Glutamatergic neuron (in vitro differentiated cells): Measurements from ENCODE around the gene INPP4A. TPM values are rescaled to one million over a fixed set of nuclear protein-coding genes. Genes with fewer than 3 reads are reported as not detected.

Experiments
- DNase-seq: peaks from one replicate; pipeline ENCODE4 v3.0.0; 2022
- H3K27ac Mint-ChIP-seq: one replicate; pipeline ENCODE4 v1.8.0; 2020; ENCODE audit warnings: mild to moderate bottlenecking, mixed read lengths, inconsistent platforms; ENCODE audit not compliant: unreplicated experiment
- H3K27me3 Mint-ChIP-seq: one replicate; pipeline ENCODE4 v1.8.0; 2020; ENCODE audit warnings: mild to moderate bottlenecking, moderate library complexity, mixed read lengths, inconsistent platforms; ENCODE audit not compliant: unreplicated experiment
- H3K36me3 Mint-ChIP-seq: one replicate; pipeline ENCODE4 v1.8.0; 2020; ENCODE audit warnings: mild to moderate bottlenecking, mixed read lengths, inconsistent platforms; ENCODE audit not compliant: unreplicated experiment
- H3K4me1 Mint-ChIP-seq: one replicate; pipeline ENCODE4 v1.8.0; 2020; ENCODE audit warnings: mild to moderate bottlenecking, low read depth, mixed read lengths, inconsistent platforms; ENCODE audit not compliant: unreplicated experiment
- H3K4me3 Mint-ChIP-seq: one replicate; pipeline ENCODE4 v1.8.0; 2020; ENCODE audit warnings: mild to moderate bottlenecking, mixed read lengths, inconsistent platforms; ENCODE audit not compliant: unreplicated experiment
- H3K9me3 Mint-ChIP-seq: one replicate; pipeline ENCODE4 v1.8.0; 2020; ENCODE audit warnings: mild to moderate bottlenecking, moderate library complexity, mixed read lengths, inconsistent platforms; ENCODE audit not compliant: unreplicated experiment
- total RNA-seq: library from RNA; stranded (reverse); fragmentation: NEBNext Ultra II Directional; extraction: Animal tissue kit (Norgen Biotek cat#: 25700); gene quantifications from one replicate; pipeline ENCODE4 v1.2.1, GENCODE V29; 2021; ENCODE audit not compliant: unreplicated experiment
- TF ChIP-seq, protein P1 (sequence below): fragments of 200-600 bp; sonication (generic); IDR thresholded peaks from one replicate; pipeline ENCODE4 v1.5.0; 2021; ENCODE audit not compliant: partially characterized antibody, unreplicated experiment

Gene INPP4A
- total RNA-seq, 1 donor from 2014 or later, result 54.5 TPM

GRCh38 chr2:98540536-98540935, 95.9 kb downstream of the INPP4A start:
- Mint-ChIP-seq H3K9me3 (peaks cover 2% of the 10 kb centered on the region), H3K27ac (no peak overlapping the region), H3K4me3 (no peak overlapping the region), H3K36me3 (peaks cover 9% of the 10 kb centered on the region), H3K27me3 (peaks cover 8% of the 10 kb centered on the region), H3K4me1 (peaks cover 18% of the 10 kb centered on the region)
- DNase-seq, result no peak
- TF ChIP-seq, protein P1, sequence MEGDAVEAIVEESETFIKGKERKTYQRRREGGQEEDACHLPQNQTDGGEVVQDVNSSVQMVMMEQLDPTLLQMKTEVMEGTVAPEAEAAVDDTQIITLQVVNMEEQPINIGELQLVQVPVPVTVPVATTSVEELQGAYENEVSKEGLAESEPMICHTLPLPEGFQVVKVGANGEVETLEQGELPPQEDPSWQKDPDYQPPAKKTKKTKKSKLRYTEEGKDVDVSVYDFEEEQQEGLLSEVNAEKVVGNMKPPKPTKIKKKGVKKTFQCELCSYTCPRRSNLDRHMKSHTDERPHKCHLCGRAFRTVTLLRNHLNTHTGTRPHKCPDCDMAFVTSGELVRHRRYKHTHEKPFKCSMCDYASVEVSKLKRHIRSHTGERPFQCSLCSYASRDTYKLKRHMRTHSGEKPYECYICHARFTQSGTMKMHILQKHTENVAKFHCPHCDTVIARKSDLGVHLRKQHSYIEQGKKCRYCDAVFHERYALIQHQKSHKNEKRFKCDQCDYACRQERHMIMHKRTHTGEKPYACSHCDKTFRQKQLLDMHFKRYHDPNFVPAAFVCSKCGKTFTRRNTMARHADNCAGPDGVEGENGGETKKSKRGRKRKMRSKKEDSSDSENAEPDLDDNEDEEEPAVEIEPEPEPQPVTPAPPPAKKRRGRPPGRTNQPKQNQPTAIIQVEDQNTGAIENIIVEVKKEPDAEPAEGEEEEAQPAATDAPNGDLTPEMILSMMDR, result no peak

DNA sequence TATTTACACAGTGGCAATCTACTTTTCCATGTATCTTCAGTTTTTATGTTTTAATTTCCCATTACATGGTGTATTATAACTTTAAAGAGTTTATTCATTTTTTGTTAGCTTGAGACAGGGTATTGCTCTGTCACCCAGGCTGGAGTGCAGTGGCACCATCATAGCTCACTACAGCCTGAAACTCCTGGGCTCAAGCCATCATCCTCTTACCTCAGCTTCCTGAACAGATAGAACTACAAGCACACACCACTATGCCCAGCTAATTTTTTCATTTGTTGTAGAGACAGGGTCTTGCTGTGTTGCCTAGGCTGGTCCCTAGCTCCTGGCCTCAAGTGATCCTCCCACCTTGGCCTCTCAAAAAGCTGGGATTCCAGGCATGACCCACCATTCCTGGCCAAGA, 96.8 kb downstream of the INPP4A start:
- no peak for DNase-seq
- Mint-ChIP-seq H3K9me3 (peaks cover 2% of the 10 kb centered on the region), H3K27ac (no peak overlapping the region), H3K4me1 (peaks cover 11% of the 10 kb centered on the region), H3K4me3 (no peak overlapping the region), H3K36me3 (peaks cover 9% of the 10 kb centered on the region), H3K27me3 (peaks cover 11% of the 10 kb centered on the region)
- TF ChIP-seq, protein P1, result no peak

- H3K27ac Mint-ChIP-seq, result no peak overlapping the region
- no peak for DNase-seq
- no peak overlapping the region for H3K4me3 Mint-ChIP-seq
- H3K4me1 Mint-ChIP-seq, result peaks cover 9% of the 10 kb centered on the region
- TF ChIP-seq, protein P1, result no peak
- H3K36me3 Mint-ChIP-seq, result peaks cover 9% of the 10 kb centered on the region
- peaks cover 8% of the 10 kb centered on the region for H3K27me3 Mint-ChIP-seq
- H3K9me3 Mint-ChIP-seq, result peaks cover 2% of the 10 kb centered on the region
Measured at GRCh38 chr2:98541906-98542305, 97.2 kb downstream of the INPP4A start.

- Mint-ChIP-seq H3K4me1 (peaks cover 9% of the 10 kb centered on the region), H3K36me3 (peaks cover 9% of the 10 kb centered on the region)
Measured at GRCh38 chr2:98543214-98543613, 98.6 kb downstream of the INPP4A start.

DNA sequence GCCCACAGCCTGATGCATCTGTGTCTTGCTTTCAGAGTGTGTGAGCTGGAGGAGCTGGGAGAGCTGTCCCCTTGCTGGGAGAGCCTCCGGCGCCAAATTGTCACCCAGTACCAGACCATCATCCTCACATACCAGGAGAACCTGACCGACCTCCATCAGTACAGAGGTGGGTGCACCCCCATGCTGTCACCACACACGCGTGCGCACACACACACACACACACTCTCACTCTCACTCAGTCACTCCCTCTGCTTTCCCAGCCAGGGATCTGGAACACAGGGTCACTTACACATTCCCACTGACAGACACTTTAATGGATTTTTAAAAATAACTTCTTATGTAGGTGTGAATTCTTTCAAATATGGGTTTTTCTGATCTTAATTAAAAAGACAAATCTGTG, 99.2 kb downstream of the INPP4A start:
- H3K4me1 Mint-ChIP-seq, result peaks cover 9% of the 10 kb centered on the region
- peaks cover 9% of the 10 kb centered on the region for H3K36me3 Mint-ChIP-seq
- no peak for DNase-seq
- TF ChIP-seq, protein P1, result no peak
- H3K27ac Mint-ChIP-seq, result no peak overlapping the region
- H3K27me3 Mint-ChIP-seq, result peaks cover 4% of the 10 kb centered on the region
- H3K4me3 Mint-ChIP-seq, result no peak overlapping the region
- peaks cover 2% of the 10 kb centered on the region for H3K9me3 Mint-ChIP-seq

More at GRCh38 chr2:98543214-98543613, 98.6 kb downstream of the INPP4A start:
- peaks cover 6% of the 10 kb centered on the region for H3K27me3 Mint-ChIP-seq
- H3K27ac Mint-ChIP-seq, result no peak overlapping the region
- no peak overlapping the region for H3K4me3 Mint-ChIP-seq
- DNase-seq, result no peak
- TF ChIP-seq, protein P1, result no peak
- H3K9me3 Mint-ChIP-seq, result peaks cover 2% of the 10 kb centered on the region
